Smooth muscle cell (in vitro differentiated cells): ENCODE data around the gene ACOXL. TPM values are rescaled to one million over a fixed set of nuclear protein-coding genes. Genes with fewer than 3 reads are reported as not detected.

Experiments used
- DNase-seq: peaks from one replicate; lab custom pipeline; 2025; ENCODE audit not compliant: unreplicated experiment; lab: John Stamatoyannopoulos, UW
- H2AFZ ChIP-seq: fragments of 200-600 bp; sonication (generic); 2 replicates; pipeline ENCODE4 v1.6.0; 2016; ENCODE audit warnings: antibody characterized with exemption, low read depth, mild to moderate bottlenecking
- H3F3A ChIP-seq: fragments of 200-600 bp; sonication (generic); 2 replicates; pipeline ENCODE4 v1.6.0; 2017; ENCODE audit warnings: antibody characterized with exemption, low read depth
- H3K27ac ChIP-seq: fragments of 200-600 bp; sonication (generic); 2 replicates; pipeline ENCODE4 v1.5.1; 2016; ENCODE audit warnings: low read depth, mild to moderate bottlenecking
- H3K27me3 ChIP-seq: fragments of 200-600 bp; sonication (generic); 2 replicates; pipeline ENCODE4 v1.6.1; 2016; ENCODE audit warnings: low read depth, mild to moderate bottlenecking
- H3K36me3 ChIP-seq: fragments of 200-600 bp; sonication (generic); 2 replicates; pipeline ENCODE4 v1.5.1; 2016; ENCODE audit warnings: low read depth
- H3K4me1 ChIP-seq: fragments of 200-600 bp; sonication (generic); 2 replicates; pipeline ENCODE4 v1.5.1; 2016; ENCODE audit warnings: low read depth
- H3K4me2 ChIP-seq: fragments of 200-600 bp; sonication (generic); 2 replicates; pipeline ENCODE4 v1.6.0; 2016; ENCODE audit warnings: mild to moderate bottlenecking
- H3K4me3 ChIP-seq: fragments of 200-600 bp; sonication (generic); 2 replicates; pipeline ENCODE4 v1.5.1; 2016; ENCODE audit warnings: mild to moderate bottlenecking
- H3K79me2 ChIP-seq: fragments of 200-600 bp; sonication (generic); 2 replicates; pipeline ENCODE4 v1.6.0; 2016; ENCODE audit warnings: low read depth, mild to moderate bottlenecking
- H3K9ac ChIP-seq: fragments of 200-600 bp; sonication (generic); 2 replicates; pipeline ENCODE4 v1.6.0; 2016; ENCODE audit warnings: low read depth
- H3K9me3 ChIP-seq: fragments of 200-600 bp; sonication (generic); replicated peaks from 2 replicates; pipeline ENCODE4 v1.5.1; 2016; ENCODE audit warnings: low read depth
- H4K20me1 ChIP-seq: fragments of 200-600 bp; sonication (generic); 2 replicates; pipeline ENCODE4 v1.6.0; 2016; ENCODE audit warnings: low read depth
- CTCF ChIP-seq: fragments of 200-600 bp; sonication (generic); IDR thresholded peaks from 2 replicates; pipeline ENCODE4 v1.5.1; 2017; ENCODE audit warnings: borderline replicate concordance, mild to moderate bottlenecking, antibody characterized with exemption; ENCODE audit not compliant: insufficient read depth, poor library complexity, severe bottlenecking
- WGBS: methylation state at CpG from one replicate; pipeline ENCODE4 v1.1.7; 2016; ENCODE audit warnings: low lambda C conversion rate; 5-methylcytosine and 5-hydroxymethylcytosine counted together
- polyA plus RNA-seq: library from polyadenylated mRNA; unstranded; fragments of >200 nt; fragmentation: Nextera tagmentation; extraction: Ambion mirVana; gene quantifications from 2 replicates; pipeline ENCODE4 v1.2.1, GENCODE V29; 2016
- total RNA-seq: library from RNA; depleted of rRNA; stranded (reverse); fragments of >200 nt; gene quantifications from 2 replicates; pipeline ENCODE4 v1.2.3, GENCODE V29; 2014

The ACOXL gene
- total and polyA plus RNA-seq, 2 experiments from 2014 or later = not detected

GRCh38 chr2:111061191-111061590 lies 328.8 kb downstream of the ACOXL start:
- 94% methylated on average over 1 of the region's 1 CpG for WGBS
- Histone ChIP-seq H3K9ac (no peak overlapping the region), H2AFZ (no peak overlapping the region), H3K27ac (no peak overlapping the region), H3F3A (no peaks in the 10 kb centered on the region), H3K79me2 (no peaks in the 10 kb centered on the region), H3K27me3 (peaks cover 4% of the 10 kb centered on the region), H3K4me2 (no peak overlapping the region), H3K4me1 (no peaks in the 10 kb centered on the region), H3K9me3 (no peaks in the 10 kb centered on the region), H4K20me1 (no peaks in the 10 kb centered on the region), H3K4me3 (no peak overlapping the region), H3K36me3 (no peaks in the 10 kb centered on the region)
- no peak for TF ChIP-seq CTCF
- no peak for DNase-seq

- H4K20me1 ChIP-seq = no peaks in the 10 kb centered on the region
- peaks cover 4% of the 10 kb centered on the region for H3K27me3 ChIP-seq
- H3K4me3 ChIP-seq = no peak overlapping the region
- TF ChIP-seq CTCF = no peak
- WGBS = 90% methylated on average over 2 of the region's 2 CpGs
- H3K36me3 ChIP-seq = no peaks in the 10 kb centered on the region
- H2AFZ ChIP-seq = no peak overlapping the region
- no peak overlapping the region for H3K27ac ChIP-seq
- H3K4me2 ChIP-seq = no peak overlapping the region
- no peaks in the 10 kb centered on the region for H3K79me2 ChIP-seq
- H3K9ac ChIP-seq = no peak overlapping the region
- no peaks in the 10 kb centered on the region for H3F3A ChIP-seq
- H3K9me3 ChIP-seq = no peaks in the 10 kb centered on the region
- no peak for DNase-seq
- no peaks in the 10 kb centered on the region for H3K4me1 ChIP-seq
Measured at GRCh38 chr2:111062417-111062816, 330.0 kb downstream of the ACOXL start.

GRCh38 chr2:111066062-111066593 lies 333.8 kb downstream of the ACOXL start:
- H4K20me1 ChIP-seq = no peaks in the 10 kb centered on the region
- H2AFZ ChIP-seq = no peak overlapping the region
- no peaks in the 10 kb centered on the region for H3K4me1 ChIP-seq
- H3K4me3 ChIP-seq = no peak overlapping the region
- no peaks in the 10 kb centered on the region for H3K27me3 ChIP-seq
- H3K9me3 ChIP-seq = no peaks in the 10 kb centered on the region
- no peaks in the 10 kb centered on the region for H3K79me2 ChIP-seq
- H3K36me3 ChIP-seq = no peaks in the 10 kb centered on the region
- H3K9ac ChIP-seq = no peak overlapping the region
- TF ChIP-seq CTCF = no peak
- H3K4me2 ChIP-seq = no peak overlapping the region
- H3F3A ChIP-seq = no peaks in the 10 kb centered on the region
- no peak for DNase-seq
- H3K27ac ChIP-seq = no peak overlapping the region
- WGBS = 91% methylated on average over 2 of the region's 2 CpGs

- H3K4me2 ChIP-seq = no peak overlapping the region
- no peak for TF ChIP-seq CTCF
Measured at GRCh38 chr2:111068435-111069058, 336.2 kb downstream of the ACOXL start.

More at GRCh38 chr2:111068435-111069058, 336.2 kb downstream of the ACOXL start:
- Histone ChIP-seq H3K27ac (no peak overlapping the region), H3K27me3 (no peaks in the 10 kb centered on the region), H4K20me1 (no peaks in the 10 kb centered on the region), H3K36me3 (no peaks in the 10 kb centered on the region), H3K4me1 (no peaks in the 10 kb centered on the region), H3K79me2 (no peaks in the 10 kb centered on the region), H3K9ac (no peak overlapping the region), H2AFZ (no peak overlapping the region), H3K4me3 (no peak overlapping the region), H3K9me3 (no peaks in the 10 kb centered on the region), H3F3A (no peaks in the 10 kb centered on the region)
- DNase-seq = no peak
- WGBS = 69% methylated on average over 4 of the region's 4 CpGs
